Amygdala (tissue), 56 donors: ENCODE results near the gene KSR2.
A peak's percentile ranks its signal among the peaks of the same experiment; 100 is the strongest.

Experiments used
- DNase-seq, 56 donors: peaks; one replicate each; lab custom pipeline; 2025; lab: John Stamatoyannopoulos, UW

Gene KSR2

GRCh38 chr12:117447665-117448366, 521.0 kb downstream of the KSR2 start:
- no peak for DNase-seq

DNA sequence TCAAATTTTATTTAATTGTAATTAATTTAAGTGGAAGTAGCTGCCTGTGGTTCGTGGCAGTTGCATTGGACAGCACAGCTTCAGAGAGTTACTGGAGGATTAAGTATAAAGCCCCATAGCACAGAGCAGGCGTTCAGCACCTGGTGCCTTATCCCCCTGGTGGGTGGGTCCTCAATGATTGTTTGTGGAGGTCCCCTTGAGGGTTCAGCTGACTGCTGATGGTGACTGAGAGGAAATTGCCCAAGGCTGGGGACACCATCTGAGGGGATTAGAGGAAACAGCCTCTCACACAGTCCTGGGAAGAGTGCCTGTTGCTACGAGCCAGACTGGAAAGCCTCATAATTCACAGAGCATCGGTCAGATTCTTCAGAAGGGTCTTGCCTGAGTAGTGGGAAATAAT, 524.0 kb downstream of the KSR2 start:
- no peak for DNase-seq

- DNase-seq: peak in 45 of 56 donors; percentile 1 to 93 (median 38)
Measured at GRCh38 chr12:117441751-117442150, 527.0 kb downstream of the KSR2 start.

GRCh38 chr12:117440384-117440783, 528.4 kb downstream of the KSR2 start:
- DNase-seq: no peak

DNA sequence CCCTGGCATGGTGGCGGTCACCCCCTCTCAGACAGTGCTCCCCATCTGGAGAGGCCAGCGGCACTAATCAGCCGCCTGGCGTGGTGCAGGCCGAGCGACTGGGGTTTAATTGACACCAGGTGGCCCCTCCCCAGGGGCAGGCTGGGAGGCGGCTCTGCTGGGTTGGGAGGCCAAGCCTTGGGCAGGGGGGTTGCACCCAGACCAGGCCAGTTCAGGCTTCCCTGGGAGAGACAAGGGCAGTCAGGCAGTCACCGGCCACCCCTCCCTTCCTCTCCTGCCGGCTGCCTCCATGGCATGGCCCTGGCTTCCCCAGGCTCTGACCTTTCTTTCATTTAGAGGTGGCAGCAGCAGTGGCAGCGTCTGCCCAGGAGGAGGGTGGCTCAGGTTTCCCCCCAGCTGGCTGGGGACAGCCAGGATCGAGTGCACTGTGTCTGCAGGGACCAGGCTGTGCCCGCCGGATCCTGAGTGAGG, 529.2 kb downstream of the KSR2 start:
- DNase-seq: peak in 24 of 56 donors; percentile 2 to 62 (median 13)

- DNase-seq: peak in 6 of 56 donors; percentile 3 to 32 (median 12)
Measured at GRCh38 chr12:117438809-117439208, 530.0 kb downstream of the KSR2 start.

DNA sequence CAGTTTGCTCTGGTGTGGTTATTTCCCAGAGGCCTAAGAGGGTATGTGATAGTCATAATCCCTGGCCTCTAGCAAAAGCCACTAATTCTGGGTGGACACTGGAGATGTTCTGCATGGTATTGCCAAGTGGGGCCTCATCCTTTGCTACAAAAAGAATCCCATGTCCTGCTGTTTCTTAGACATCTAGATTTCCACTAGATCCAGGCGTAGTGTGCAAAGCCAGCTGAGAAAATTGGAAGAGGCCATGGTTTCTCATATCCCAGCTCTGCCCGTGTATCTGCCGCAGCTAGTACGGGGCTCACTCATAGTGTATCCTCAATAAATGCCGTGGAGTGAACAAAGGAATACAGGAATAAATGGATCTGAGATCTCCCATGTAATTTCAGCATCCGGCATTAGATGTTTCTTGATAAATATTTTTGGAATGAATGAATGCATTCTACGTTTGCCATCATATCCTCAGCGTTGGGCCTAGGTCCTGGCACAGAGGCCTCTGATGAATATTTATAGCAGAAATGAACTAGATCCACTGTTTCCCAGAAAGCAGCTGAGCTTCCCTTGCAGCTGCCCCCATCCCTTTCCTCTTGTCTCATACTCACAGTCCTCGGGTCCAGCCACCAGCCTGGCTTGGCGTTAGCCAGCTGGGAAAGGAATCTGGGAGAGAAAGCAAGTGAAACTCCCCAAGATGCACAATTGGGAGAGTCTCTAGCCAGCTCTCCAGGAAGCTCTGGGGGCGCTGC, 531.1 kb downstream of the KSR2 start:
- peak in 51 of 56 donors; percentile 5 to 88 (median 58) for DNase-seq

DNA sequence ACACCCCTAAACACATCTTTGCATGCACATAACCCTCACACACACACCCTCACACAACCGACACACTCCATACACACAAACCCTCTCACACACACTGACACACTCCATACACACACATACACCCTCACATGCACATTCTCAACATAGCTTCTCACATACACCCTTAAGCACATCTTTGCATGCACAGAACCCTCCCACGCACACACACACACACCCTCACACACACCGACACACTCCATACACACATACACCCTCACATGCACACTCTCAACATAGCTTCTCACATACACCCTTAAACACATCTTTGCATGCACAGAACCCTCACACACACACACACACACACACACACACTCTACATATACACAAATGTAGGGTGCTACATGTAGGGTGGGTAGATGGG, 534.9 kb downstream of the KSR2 start:
- DNase-seq: no peak

GRCh38 chr12:117430246-117430645, 538.5 kb downstream of the KSR2 start:
- DNase-seq: peak in 2 of 56 donors; percentile 11 to 20

DNA sequence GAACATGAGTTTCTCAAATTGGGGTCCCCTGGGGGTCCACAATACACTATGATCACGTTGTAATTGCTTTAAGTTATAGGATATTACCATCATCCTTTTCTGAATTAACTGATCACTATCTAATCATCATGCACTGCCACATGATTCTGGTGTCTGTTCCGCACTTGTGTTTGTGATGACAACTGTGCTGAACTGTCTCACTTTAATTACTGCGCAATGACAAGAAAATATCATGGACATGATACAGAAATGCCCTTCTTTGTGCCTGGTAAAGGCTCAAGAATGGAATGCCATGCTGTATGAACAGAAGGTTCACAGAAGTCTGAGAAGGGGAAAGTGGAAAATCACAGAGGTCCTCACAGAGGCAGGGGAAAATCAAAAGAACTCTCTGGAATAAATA, 541.6 kb downstream of the KSR2 start:
- no peak for DNase-seq

DNA sequence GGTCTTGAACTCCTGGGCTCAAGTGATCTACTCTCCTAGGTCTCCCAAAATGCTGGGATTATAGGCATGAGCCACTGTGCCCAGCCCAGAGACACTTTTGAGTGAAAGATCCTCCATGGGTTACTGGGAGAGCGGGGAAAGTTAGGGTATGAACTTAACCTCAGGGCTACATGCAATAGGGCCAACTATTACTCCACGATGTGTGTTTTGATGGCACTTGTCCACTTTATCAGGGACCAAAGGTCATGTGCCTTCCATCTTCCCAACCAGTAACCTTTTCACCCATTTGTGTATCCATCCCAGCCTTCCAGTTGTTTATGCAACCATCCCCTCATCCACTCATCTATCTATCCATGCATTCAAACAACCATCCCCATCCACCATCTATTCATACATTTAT, 546.8 kb downstream of the KSR2 start:
- no peak for DNase-seq

- DNase-seq: no peak
Measured at GRCh38 chr12:117421068-117421752, 547.6 kb downstream of the KSR2 start.

- no peak for DNase-seq
Measured at GRCh38 chr12:117417004-117417403, 551.8 kb downstream of the KSR2 start.

DNA sequence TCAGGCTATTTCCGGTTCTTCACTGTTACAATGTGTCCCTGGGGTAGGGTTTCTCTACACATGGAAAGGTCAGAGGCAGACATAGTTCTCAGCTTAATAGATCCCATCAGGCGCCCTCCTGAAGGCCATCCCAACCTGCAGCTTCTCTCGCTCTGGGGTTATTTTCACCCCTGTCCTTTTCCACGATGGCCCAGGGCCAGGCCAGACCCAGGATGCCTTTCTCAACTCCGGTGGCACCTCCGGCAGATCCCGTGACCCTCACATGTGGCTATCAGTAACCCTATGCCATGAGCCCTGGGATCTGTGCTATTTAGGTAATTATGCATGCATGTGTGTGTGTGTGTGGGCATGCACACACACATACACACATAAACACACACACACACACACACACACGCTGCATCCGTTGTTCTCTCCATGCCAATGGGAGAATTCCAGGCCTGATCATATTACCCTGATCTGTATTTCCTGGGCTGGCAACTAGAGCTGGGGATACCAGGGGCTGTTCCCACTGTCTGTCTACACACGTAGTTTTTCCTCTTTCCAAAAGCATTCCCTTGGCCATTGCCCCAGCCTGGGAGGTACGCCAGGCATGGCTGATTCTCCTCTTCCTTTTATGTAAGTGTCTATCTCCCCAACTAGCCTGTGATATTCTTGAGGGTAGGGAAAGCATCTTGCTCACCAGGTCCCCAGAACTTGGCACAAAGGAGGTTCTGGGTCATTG, 556.2 kb downstream of the KSR2 start:
- DNase-seq: peak in 3 of 56 donors; percentile 1 to 2 (median 1)

DNA sequence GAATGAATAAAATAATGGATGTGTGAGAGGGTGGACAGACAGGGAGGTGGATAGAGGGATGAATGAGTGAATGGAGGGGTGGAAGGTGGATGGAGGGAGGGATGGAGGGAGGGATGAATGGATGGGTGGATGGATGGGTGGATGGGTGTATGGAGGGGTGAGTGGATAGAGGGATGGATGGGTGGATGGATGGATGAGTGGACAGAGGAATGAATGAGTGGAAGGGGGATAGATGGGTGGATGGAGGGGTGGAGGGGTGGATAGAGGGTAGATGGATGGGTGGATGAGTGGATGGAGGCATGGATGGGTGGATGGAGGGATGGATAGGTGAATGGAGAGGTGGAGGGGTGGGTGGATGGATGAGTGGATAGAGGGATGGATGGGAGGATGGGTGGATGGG, 559.5 kb downstream of the KSR2 start:
- DNase-seq: no peak

GRCh38 chr12:117408161-117408791, 560.5 kb downstream of the KSR2 start:
- peak in 39 of 56 donors; percentile 2 to 71 (median 16) for DNase-seq

- no peak for DNase-seq
Measured at GRCh38 chr12:117404940-117405339, 563.9 kb downstream of the KSR2 start.

DNA sequence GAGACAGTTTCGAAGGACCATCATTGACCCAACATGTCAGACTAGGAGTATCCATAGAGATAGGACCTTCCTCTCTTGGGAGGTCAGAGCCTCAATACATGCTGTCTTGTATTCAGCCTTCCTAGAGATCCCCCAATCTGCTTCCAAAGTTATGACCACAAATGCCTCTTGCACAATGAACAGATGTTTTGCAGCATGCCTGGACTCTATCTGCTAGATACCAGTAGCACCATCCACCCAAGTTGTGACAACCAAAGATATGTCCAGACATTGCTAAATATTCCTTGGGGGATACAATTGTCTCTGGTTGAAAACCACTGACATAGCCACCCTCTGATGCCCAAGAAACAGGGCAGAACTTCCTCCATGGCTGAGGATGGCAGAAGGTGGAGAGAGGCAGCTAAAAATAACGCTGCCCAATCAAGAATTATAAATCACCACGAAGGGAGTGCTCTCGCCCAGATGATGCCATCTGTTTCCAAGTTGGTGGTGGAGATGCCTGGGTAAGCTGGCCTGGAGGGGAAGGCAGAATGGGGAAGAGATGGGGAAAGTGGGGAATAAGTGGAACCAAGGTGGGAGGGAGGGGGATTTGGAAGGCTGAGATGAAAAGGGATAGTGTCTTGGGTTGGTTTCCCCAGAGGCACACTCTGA, 564.5 kb downstream of the KSR2 start:
- DNase-seq: no peak

- DNase-seq: no peak
Measured at GRCh38 chr12:117403586-117404139, 565.1 kb downstream of the KSR2 start.
